ENCODE data around the gene TTC16.
"Not testable (repeated sequence)": the region's sequence is repeated elsewhere in the genome, so short reads cannot be mapped to it uniquely, and the experiment has no call there.

TTC16 gene

GRCh38 chr9:127778280-127779135, 62.6 kb downstream of the TTC16 start, which contains the start of gene SH2D3C:
Gene SH2D3C (minus strand): TSS chr9:127778666. CDS start chr9:127778627, 39 bp downstream.
- in situ Hi-C loops (cut with HindIII; ENCODE audit: low sequenced_read_pairs), result no loop called here

- in situ Hi-C loops (cut with HindIII; ENCODE audit: low sequenced_read_pairs), result no loop called here
Observed at GRCh38 chr9:127779136-127779981, 63.5 kb downstream of the TTC16 start.

- in situ Hi-C loops (cut with HindIII; ENCODE audit: low sequenced_read_pairs), result no loop called here
Observed at GRCh38 chr9:127780126-127780885, 64.4 kb downstream of the TTC16 start.

- in situ Hi-C loops (cut with HindIII; ENCODE audit: low sequenced_read_pairs), result not testable (repeated sequence)
Observed at GRCh38 chr9:127780909-127781308, 65.0 kb downstream of the TTC16 start.

Measured in endothelial cell of hepatic sinusoid (primary cell).